ENCODE results near the gene CAPN15. TPM values are rescaled to one million over a fixed set of nuclear protein-coding genes. Genes with fewer than 3 reads are reported as not detected.
A peak's percentile ranks its signal among the peaks of the same experiment; 100 is the strongest.

CAPN15 gene
- total RNA-seq, 6 donors from 2014 or later, result 27.3 to 84.5 (median 66.1) TPM

- Histone ChIP-seq H3K4me1 (peaks cover 7 to 8% (median 7%) of the 10 kb centered on the region in 4 donors), H3K9me3 (no peaks in the 10 kb centered on the region), H3K27ac (no peak overlapping the region), H3K27me3 (no peaks in the 10 kb centered on the region), H3K4me3 (peak overlapping the region in 2 of 4 donors; percentile 14 to 37), H3K36me3 (peaks cover 5 to 39% (median 28%) of the 10 kb centered on the region in 4 donors)
- ATAC-seq (ENCODE audit: low FRiP score in 2 of 2) (peak; percentile 77 to 90), DNase-seq (peak; percentile 71 to 93)
- 41 to 90% methylated on average over 2 to 29 of the region's 34 CpGs for WGBS, 2 donors
- no peak for TF ChIP-seq POLR2A (IDR thresholded peaks at IDR 0.05)
- peak; percentile 69 to 96 (median 90) for TF ChIP-seq CTCF (IDR thresholded peaks at IDR 0.05)
Observed at GRCh38 chr16:578870-579405, 51.4 kb downstream of the CAPN15 start.

DNA sequence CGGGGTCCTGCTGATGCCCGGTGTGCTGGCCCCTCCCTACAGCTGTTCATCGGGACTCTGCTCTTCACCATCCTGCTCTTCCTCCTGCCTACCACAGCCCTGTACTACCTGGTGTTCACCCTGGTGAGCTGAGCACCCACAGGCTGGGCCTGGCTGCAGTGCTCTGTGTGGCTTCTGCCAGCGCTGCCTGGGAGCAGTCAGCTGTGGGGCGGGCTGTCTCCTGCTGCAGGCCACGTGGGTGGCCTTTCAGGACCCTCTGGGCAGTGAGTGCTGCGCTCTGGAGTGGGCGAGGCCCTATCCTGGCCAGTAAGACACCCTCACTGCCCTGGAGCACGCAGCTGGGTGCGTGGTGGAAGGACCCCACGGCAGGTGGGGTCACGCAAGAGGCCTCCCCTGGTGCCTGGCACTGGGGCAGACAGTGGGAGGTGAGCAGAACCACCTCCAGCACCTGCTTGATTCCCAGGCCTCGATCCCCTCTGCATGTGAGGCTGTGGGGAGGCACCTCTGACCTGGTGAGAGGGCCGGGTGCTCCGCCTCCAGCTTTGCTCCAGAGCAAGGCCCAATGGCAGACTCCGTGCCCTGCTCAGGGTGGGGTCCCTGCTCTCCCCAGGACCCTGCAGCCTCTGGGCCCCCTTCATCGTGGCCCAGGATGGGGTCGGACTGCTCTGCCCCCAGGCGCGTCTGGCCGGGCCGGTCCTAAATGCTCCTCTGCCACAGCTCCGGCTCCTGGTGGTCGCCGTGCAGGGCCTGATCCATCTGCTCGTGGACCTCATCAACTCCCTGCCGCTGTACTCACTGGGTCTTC is 52.8 kb downstream of the CAPN15 start:
- WGBS, 2 donors, result 93 to 94% methylated on average over 11 to 27 of the region's 27 CpGs
- peaks cover 7 to 8% (median 7%) of the 10 kb centered on the region in 4 donors for H3K4me1 ChIP-seq
- no peak overlapping the region for H3K4me3 ChIP-seq
- ATAC-seq (ENCODE audit: low FRiP score in 2 of 2) (no peak), DNase-seq (peak in 1 of 2 donors; percentile 74)
- TF ChIP-seq EP300 (IDR thresholded peaks at IDR 0.05), result no peak
- no peak for TF ChIP-seq CTCF (IDR thresholded peaks at IDR 0.05)
- TF ChIP-seq POLR2A (IDR thresholded peaks at IDR 0.05), result no peak
- no peak for TF ChIP-seq POLR2AphosphoS5 (IDR thresholded peaks at IDR 0.05)
- H3K9me3 ChIP-seq, result no peaks in the 10 kb centered on the region
- H3K36me3 ChIP-seq, result peaks cover 0 to 25% (median 14%) of the 10 kb centered on the region in 4 donors
- H3K27me3 ChIP-seq, result no peaks in the 10 kb centered on the region
- no peak overlapping the region for H3K27ac ChIP-seq

DNA sequence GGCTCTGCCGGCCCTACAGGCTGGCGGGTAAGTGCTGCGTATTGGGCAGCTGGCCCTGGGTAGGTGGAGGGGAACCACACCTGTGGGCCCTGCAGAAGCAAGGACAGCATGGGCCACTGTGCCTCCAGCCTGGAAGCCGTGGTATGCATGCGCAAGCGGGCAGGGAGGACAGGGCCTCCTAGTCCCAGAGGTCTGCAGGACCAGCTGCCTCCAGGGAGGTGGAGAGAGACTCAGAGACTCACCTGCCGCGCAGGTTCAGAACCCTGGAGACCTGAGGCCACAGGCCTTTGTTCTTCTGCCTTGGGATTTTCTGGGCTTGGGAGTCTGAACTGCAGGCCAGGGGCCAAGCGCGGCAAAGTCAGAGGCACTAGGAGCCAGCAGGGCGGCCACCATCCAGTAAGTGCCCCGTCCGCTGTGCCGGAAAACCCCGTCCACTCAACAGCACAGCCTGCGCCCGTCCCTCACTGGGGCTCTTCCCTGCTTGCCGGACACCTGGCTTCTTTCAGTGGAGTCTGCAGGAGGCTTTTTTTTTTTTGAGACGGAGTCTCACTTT is 53.5 kb downstream of the CAPN15 start:
- Histone ChIP-seq H3K4me3 (no peak overlapping the region), H3K4me1 (peaks cover 7 to 11% (median 8%) of the 10 kb centered on the region in 4 donors), H3K27me3 (no peaks in the 10 kb centered on the region), H3K36me3 (peaks cover 0 to 18% (median 8%) of the 10 kb centered on the region in 4 donors), H3K27ac (no peak overlapping the region), H3K9me3 (no peaks in the 10 kb centered on the region)
- no peak for DNase-seq
- no peak for ATAC-seq (ENCODE audit: low FRiP score in 2 of 2)
- TF ChIP-seq EP300 (IDR thresholded peaks at IDR 0.05) (no peak), POLR2AphosphoS5 (IDR thresholded peaks at IDR 0.05) (no peak), CTCF (IDR thresholded peaks at IDR 0.05) (no peak), POLR2A (IDR thresholded peaks at IDR 0.05) (no peak)
- 97 to 98% methylated on average over 9 to 19 of the region's 19 CpGs for WGBS, 2 donors

- DNase-seq (peak in 1 of 2 donors; percentile 75), ATAC-seq (ENCODE audit: low FRiP score in 2 of 2) (no peak)
- Histone ChIP-seq H3K27ac (no peak overlapping the region), H3K9me3 (no peaks in the 10 kb centered on the region), H3K27me3 (no peaks in the 10 kb centered on the region), H3K4me1 (peaks cover 8 to 16% (median 14%) of the 10 kb centered on the region in 4 donors), H3K36me3 (peaks cover 0 to 15% (median 7%) of the 10 kb centered on the region in 4 donors), H3K4me3 (no peak overlapping the region)
- TF ChIP-seq EP300 (IDR thresholded peaks at IDR 0.05) (no peak), POLR2A (IDR thresholded peaks at IDR 0.05) (no peak), CTCF (IDR thresholded peaks at IDR 0.05) (no peak), POLR2AphosphoS5 (IDR thresholded peaks at IDR 0.05) (no peak)
- WGBS, 2 donors, result 91 to 97% methylated on average over 4 to 6 of the region's 18 CpGs
Observed at GRCh38 chr16:582218-582613, 54.7 kb downstream of the CAPN15 start.
